Measurements from ENCODE around the gene AGAP1.
A peak's percentile ranks its signal among the peaks of the same experiment; 100 is the strongest.

AGAP1 gene

GRCh38 chr2:235903782-235904584, 410.1 kb downstream of the AGAP1 start:
- no peak for DNase-seq

- DNase-seq: no peak
These were observed 410.7 kb downstream of the AGAP1 start for GRCh38 chr2:235904585-235904931.

- DNase-seq: no peak
These were observed 415.0 kb downstream of the AGAP1 start for GRCh38 chr2:235908826-235909225.

- no peak for DNase-seq
These were observed 415.5 kb downstream of the AGAP1 start for GRCh38 chr2:235909358-235909757.

GRCh38 chr2:235910067-235910466, 416.2 kb downstream of the AGAP1 start:
- DNase-seq: no peak

- no peak for DNase-seq
These were observed 417.3 kb downstream of the AGAP1 start for GRCh38 chr2:235911125-235911524.

- no peak for DNase-seq
These were observed 417.9 kb downstream of the AGAP1 start for GRCh38 chr2:235911633-235912233.

GRCh38 chr2:235914756-235915155, 420.9 kb downstream of the AGAP1 start:
- DNase-seq: no peak

GRCh38 chr2:235917506-235917905, 423.7 kb downstream of the AGAP1 start:
- no peak for DNase-seq

- no peak for DNase-seq
These were observed 425.0 kb downstream of the AGAP1 start for GRCh38 chr2:235918876-235919275.

GRCh38 chr2:235920216-235920865, 426.5 kb downstream of the AGAP1 start:
- peak; percentile 85 for DNase-seq

GRCh38 chr2:235921508-235922191, 427.8 kb downstream of the AGAP1 start:
- no peak for DNase-seq

- no peak for DNase-seq
These were observed 429.0 kb downstream of the AGAP1 start for GRCh38 chr2:235922839-235923238.

- DNase-seq: no peak
These were observed 430.2 kb downstream of the AGAP1 start for GRCh38 chr2:235923859-235924674.

- no peak for DNase-seq
These were observed 430.8 kb downstream of the AGAP1 start for GRCh38 chr2:235924675-235925063.

GRCh38 chr2:235925250-235925919, 431.5 kb downstream of the AGAP1 start:
- DNase-seq: no peak

GRCh38 chr2:235926229-235926628, 432.4 kb downstream of the AGAP1 start:
- DNase-seq: no peak

- DNase-seq: no peak
These were observed 435.0 kb downstream of the AGAP1 start for GRCh38 chr2:235928751-235929370.

- DNase-seq: no peak
These were observed 436.9 kb downstream of the AGAP1 start for GRCh38 chr2:235930701-235931100.

- DNase-seq: no peak
These were observed 437.8 kb downstream of the AGAP1 start for GRCh38 chr2:235931676-235932075.

GRCh38 chr2:235934059-235934773, 440.4 kb downstream of the AGAP1 start:
- no peak for DNase-seq
